HepG2 (cell line): ENCODE results near the gene PANK3. TPM values are rescaled to one million over a fixed set of nuclear protein-coding genes. Genes with fewer than 3 reads are reported as not detected.

Experiments used
- ELF3 ChIP-seq: IDR thresholded peaks from 2 replicates; pipeline ENCODE4 v1.6.1; 2016; ENCODE audit warnings: missing genetic modification reagents, missing compliant biosample characterization
- FOXK1 ChIP-seq: sonication (generic); formaldehyde crosslinking; IDR thresholded peaks from 2 replicates; pipeline ENCODE4 v1.4.0; 2020; ENCODE audit warnings: low read depth, missing genetic modification reagents, borderline replicate concordance
- GATA4 ChIP-seq: sonication (generic); IDR thresholded peaks from 2 replicates; pipeline ENCODE4 v1.6.1; 2016; ENCODE audit warnings: antibody characterized with exemption, low read depth, borderline replicate concordance
- HNF4A ChIP-seq: sonication (generic); formaldehyde crosslinking; IDR thresholded peaks from 2 replicates; pipeline ENCODE4 v1.4.0; 2020; ENCODE audit warnings: missing genetic modification reagents
- MED1 ChIP-seq: sonication (generic); formaldehyde crosslinking; IDR thresholded peaks from 2 replicates; pipeline ENCODE4 v1.4.0; 2020; ENCODE audit warnings: missing genetic modification reagents
- RFXAP ChIP-seq: sonication (generic); formaldehyde crosslinking; IDR thresholded peaks from 2 replicates; pipeline ENCODE4 v1.4.0; 2020; ENCODE audit warnings: missing genetic modification reagents, borderline replicate concordance
- ZFX ChIP-seq: sonication (generic); formaldehyde crosslinking; IDR thresholded peaks from 2 replicates; pipeline ENCODE4 v1.4.0; 2020; ENCODE audit warnings: mild to moderate bottlenecking, low read depth, missing genetic modification reagents, moderate library complexity
- ZNF12 ChIP-seq: sonication (generic); formaldehyde crosslinking; IDR thresholded peaks from 2 replicates; pipeline ENCODE4 v1.5.0; 2020; ENCODE audit warnings: missing genetic modification reagents
- ZNF337 ChIP-seq: sonication (generic); formaldehyde crosslinking; IDR thresholded peaks from 2 replicates; pipeline ENCODE4 v1.5.1; 2020; ENCODE audit warnings: missing genetic modification reagents, low read depth, mild to moderate bottlenecking, borderline replicate concordance
- polyA plus RNA-seq, 8 experiments: library from polyadenylated mRNA; depleted of rRNA in 3 of 8; stranded (reverse) in 7 of 8; unstranded in 1 of 8; fragments of >200 nt; fragmentation: Illumina TruSeq in 4 of 8; extraction: Trizol in 4 of 8; gene quantifications; 2 replicates each; pipeline versions ENCODE4 v1.2.1 to v1.2.3, GENCODE V29; 2011 to 2016; ENCODE audit warnings: low read depth in 4 of 8, missing spikeins in 1 of 8, mixed read lengths in 1 of 8; ENCODE audit not compliant: insufficient read depth in 1 of 8
- total RNA-seq, 5 experiments: library from RNA; depleted of rRNA; stranded (reverse); fragments of >200 nt; fragmentation: Illumina TruSeq; extraction: Trizol; gene quantifications; 2 replicates each; pipeline ENCODE4 v1.2.3, GENCODE V29; 2016; ENCODE audit warnings: low read depth in 1 of 5
- TF ChIP-seq, protein P1 (sequence below): sonication (generic); formaldehyde crosslinking; IDR thresholded peaks from 2 replicates; pipeline ENCODE4 v1.5.0; 2020; ENCODE audit warnings: missing genetic modification reagents
- TF ChIP-seq, protein P2 (sequence below): IDR thresholded peaks from 2 replicates; pipeline ENCODE4 v1.6.1; 2016; ENCODE audit warnings: low read depth
- TF ChIP-seq, protein P3 (sequence below): sonication (generic); formaldehyde crosslinking; IDR thresholded peaks from 2 replicates; pipeline ENCODE4 v1.4.0; 2020; ENCODE audit warnings: mild to moderate bottlenecking, missing genetic modification reagents, borderline replicate concordance
- TF ChIP-seq, protein P4 (sequence below): sonication (generic); formaldehyde crosslinking; IDR thresholded peaks from 2 replicates; pipeline ENCODE4 v1.4.0; 2020; ENCODE audit warnings: mild to moderate bottlenecking, missing genetic modification reagents

The PANK3 gene
- total and polyA plus RNA-seq, 2 of the 13 experiments (the other 11 are each of a cell fraction or from before 2014, with no cell fraction given) = 26.9 to 69.5 TPM

DNA sequence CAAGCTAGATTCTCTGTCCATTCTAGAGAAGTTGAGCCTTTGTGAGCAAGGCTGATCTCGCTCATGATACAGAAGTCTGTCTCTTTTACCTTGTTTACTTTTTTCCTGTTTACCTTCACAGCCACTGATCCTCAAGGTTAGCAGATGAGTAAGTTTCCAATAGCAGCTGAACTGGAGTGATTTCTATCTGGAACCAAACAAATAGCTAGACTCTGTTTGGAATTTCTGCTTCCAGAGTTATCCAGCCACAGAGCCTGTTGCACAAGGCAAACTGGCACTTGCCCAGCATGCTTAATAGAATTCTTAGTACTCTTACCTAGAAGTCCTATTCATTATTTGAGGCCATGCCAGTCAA is 12.8 kb upstream of the PANK3 start (continued):
- TF ChIP-seq, protein P1, sequence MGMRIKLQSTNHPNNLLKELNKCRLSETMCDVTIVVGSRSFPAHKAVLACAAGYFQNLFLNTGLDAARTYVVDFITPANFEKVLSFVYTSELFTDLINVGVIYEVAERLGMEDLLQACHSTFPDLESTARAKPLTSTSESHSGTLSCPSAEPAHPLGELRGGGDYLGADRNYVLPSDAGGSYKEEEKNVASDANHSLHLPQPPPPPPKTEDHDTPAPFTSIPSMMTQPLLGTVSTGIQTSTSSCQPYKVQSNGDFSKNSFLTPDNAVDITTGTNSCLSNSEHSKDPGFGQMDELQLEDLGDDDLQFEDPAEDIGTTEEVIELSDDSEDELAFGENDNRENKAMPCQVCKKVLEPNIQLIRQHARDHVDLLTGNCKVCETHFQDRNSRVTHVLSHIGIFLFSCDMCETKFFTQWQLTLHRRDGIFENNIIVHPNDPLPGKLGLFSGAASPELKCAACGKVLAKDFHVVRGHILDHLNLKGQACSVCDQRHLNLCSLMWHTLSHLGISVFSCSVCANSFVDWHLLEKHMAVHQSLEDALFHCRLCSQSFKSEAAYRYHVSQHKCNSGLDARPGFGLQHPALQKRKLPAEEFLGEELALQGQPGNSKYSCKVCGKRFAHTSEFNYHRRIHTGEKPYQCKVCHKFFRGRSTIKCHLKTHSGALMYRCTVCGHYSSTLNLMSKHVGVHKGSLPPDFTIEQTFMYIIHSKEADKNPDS (CRISPR knock-in tag) = peak; percentile 52; the same call in 1 of the 2 replicates
- TF ChIP-seq ZNF337 (no peak), GATA4 (no peak), ZFX (CRISPR knock-in tag) (0 out of 2 replicates have a peak, but pooled peaks have one; percentile 18), MED1 (CRISPR knock-in tag) (peak; percentile 90), ZNF12 (peak; percentile 60; the same call in 1 of the 2 replicates), RFXAP (CRISPR knock-in tag) (0 out of 2 replicates have a peak, but pooled peaks have one; percentile 45), ELF3 (peak; percentile 85), HNF4A (CRISPR knock-in tag) (peak; percentile 79), FOXK1 (peak; percentile 94)
- TF ChIP-seq, protein P2, sequence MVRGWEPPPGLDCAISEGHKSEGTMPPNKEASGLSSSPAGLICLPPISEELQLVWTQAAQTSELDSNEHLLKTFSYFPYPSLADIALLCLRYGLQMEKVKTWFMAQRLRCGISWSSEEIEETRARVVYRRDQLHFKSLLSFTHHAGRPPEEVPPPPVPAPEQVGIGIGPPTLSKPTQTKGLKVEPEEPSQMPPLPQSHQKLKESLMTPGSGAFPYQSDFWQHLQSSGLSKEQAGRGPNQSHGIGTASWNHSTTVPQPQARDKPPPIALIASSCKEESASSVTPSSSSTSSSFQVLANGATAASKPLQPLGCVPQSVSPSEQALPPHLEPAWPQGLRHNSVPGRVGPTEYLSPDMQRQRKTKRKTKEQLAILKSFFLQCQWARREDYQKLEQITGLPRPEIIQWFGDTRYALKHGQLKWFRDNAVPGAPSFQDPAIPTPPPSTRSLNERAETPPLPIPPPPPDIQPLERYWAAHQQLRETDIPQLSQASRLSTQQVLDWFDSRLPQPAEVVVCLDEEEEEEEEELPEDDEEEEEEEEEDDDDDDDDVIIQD (CRISPR knock-in tag) = peak; percentile 61; the same call in 1 of the 2 replicates
- TF ChIP-seq, protein P3, sequence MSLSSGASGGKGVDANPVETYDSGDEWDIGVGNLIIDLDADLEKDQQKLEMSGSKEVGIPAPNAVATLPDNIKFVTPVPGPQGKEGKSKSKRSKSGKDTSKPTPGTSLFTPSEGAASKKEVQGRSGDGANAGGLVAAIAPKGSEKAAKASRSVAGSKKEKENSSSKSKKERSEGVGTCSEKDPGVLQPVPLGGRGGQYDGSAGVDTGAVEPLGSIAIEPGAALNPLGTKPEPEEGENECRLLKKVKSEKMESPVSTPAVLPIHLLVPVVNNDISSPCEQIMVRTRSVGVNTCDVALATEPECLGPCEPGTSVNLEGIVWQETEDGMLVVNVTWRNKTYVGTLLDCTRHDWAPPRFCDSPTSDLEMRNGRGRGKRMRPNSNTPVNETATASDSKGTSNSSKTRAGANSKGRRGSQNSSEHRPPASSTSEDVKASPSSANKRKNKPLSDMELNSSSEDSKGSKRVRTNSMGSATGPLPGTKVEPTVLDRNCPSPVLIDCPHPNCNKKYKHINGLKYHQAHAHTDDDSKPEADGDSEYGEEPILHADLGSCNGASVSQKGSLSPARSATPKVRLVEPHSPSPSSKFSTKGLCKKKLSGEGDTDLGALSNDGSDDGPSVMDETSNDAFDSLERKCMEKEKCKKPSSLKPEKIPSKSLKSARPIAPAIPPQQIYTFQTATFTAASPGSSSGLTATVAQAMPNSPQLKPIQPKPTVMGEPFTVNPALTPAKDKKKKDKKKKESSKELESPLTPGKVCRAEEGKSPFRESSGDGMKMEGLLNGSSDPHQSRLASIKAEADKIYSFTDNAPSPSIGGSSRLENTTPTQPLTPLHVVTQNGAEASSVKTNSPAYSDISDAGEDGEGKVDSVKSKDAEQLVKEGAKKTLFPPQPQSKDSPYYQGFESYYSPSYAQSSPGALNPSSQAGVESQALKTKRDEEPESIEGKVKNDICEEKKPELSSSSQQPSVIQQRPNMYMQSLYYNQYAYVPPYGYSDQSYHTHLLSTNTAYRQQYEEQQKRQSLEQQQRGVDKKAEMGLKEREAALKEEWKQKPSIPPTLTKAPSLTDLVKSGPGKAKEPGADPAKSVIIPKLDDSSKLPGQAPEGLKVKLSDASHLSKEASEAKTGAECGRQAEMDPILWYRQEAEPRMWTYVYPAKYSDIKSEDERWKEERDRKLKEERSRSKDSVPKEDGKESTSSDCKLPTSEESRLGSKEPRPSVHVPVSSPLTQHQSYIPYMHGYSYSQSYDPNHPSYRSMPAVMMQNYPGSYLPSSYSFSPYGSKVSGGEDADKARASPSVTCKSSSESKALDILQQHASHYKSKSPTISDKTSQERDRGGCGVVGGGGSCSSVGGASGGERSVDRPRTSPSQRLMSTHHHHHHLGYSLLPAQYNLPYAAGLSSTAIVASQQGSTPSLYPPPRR (CRISPR knock-in tag) = peak; percentile 88
- TF ChIP-seq, protein P4, sequence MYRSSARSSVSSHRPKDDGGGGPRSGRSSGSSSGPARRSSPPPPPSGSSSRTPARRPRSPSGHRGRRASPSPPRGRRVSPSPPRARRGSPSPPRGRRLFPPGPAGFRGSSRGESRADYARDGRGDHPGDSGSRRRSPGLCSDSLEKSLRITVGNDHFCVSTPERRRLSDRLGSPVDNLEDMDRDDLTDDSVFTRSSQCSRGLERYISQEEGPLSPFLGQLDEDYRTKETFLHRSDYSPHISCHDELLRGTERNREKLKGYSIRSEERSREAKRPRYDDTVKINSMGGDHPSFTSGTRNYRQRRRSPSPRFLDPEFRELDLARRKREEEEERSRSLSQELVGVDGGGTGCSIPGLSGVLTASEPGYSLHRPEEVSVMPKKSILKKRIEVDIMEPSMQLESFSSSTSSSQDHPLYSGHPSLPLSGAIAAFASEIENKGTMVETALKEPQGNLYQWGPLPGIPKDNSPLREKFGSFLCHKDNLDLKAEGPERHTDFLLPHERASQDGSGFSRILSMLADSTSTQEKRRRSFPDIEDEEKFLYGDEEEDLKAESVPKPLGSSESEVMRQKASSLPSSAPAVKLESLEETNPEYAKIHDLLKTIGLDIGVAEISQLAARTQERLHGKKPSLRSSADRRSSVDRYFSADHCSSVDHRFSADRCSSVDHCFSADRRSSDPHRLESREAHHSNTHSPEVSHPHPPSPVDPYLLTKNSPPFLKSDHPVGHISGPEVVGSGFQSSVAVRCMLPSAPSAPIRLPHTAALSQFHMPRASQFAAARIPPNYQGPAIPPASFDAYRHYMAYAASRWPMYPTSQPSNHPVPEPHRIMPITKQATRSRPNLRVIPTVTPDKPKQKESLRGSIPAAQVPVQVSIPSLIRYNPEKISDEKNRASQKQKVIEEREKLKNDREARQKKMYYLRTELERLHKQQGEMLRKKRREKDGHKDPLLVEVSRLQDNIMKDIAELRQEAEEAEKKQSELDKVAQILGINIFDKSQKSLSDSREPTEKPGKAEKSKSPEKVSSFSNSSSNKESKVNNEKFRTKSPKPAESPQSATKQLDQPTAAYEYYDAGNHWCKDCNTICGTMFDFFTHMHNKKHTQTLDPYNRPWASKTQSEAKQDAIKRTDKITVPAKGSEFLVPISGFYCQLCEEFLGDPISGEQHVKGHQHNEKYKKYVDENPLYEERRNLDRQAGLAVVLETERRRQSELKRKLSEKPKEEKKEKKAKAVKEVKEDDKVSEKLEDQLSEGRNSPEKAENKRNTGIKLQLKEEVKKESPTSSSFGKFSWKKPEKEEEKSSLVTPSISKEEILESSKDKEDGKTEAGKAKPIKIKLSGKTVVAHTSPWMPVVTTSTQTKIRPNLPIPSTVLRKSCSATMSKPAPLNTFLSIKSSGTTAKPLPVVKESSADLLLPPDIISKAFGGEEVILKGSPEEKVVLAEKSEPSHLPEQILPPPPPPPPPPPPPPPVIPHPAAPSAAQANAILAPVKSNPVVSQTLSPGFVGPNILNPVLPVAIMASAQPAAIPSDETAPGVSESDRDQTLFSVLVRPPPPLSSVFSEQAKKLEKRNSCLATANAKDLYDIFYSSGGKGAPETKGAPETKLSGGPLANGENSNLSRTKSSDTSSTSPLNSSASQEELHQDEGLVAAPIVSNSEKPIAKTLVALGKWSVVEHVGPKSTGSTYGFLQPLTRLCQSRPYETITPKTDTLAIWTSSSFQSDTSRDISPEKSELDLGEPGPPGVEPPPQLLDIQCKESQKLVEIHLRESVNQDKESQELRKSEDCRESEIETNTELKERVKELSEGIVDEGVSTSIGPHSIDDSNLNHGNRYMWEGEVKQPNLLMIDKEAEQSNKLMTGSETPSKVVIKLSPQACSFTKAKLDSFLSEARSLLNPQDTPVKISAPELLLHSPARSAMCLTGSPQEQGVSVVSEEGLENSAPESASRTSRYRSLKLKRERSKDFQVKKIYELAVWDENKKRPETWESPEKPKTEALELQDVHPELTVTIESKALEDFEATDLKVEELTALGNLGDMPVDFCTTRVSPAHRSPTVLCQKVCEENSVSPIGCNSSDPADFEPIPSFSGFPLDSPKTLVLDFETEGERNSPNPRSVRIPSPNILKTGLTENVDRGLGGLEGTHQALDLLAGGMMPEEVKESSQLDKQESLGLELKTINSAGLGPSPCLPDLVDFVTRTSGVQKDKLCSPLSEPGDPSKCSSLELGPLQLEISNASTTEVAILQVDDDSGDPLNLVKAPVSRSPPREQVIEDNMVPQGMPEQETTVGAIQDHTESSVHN (CRISPR knock-in tag) = no peak
